Smooth muscle cell (in vitro differentiated cells): Measurements from ENCODE around the gene DIS3L. TPM values are rescaled to one million over a fixed set of nuclear protein-coding genes. Genes with fewer than 3 reads are reported as not detected.
"Not testable (repeated sequence)": the region's sequence is repeated elsewhere in the genome, so short reads cannot be mapped to it uniquely, and the experiment has no call there.

Experiments
- DNase-seq: peaks from one replicate; lab custom pipeline; 2025; ENCODE audit not compliant: unreplicated experiment; lab: John Stamatoyannopoulos, UW
- H2AFZ ChIP-seq: fragments of 200-600 bp; sonication (generic); 2 replicates; pipeline ENCODE4 v1.6.0; 2016; ENCODE audit warnings: antibody characterized with exemption, low read depth, mild to moderate bottlenecking
- H3F3A ChIP-seq: fragments of 200-600 bp; sonication (generic); 2 replicates; pipeline ENCODE4 v1.6.0; 2017; ENCODE audit warnings: antibody characterized with exemption, low read depth
- H3K27ac ChIP-seq: fragments of 200-600 bp; sonication (generic); 2 replicates; pipeline ENCODE4 v1.5.1; 2016; ENCODE audit warnings: low read depth, mild to moderate bottlenecking
- H3K27me3 ChIP-seq: fragments of 200-600 bp; sonication (generic); 2 replicates; pipeline ENCODE4 v1.6.1; 2016; ENCODE audit warnings: low read depth, mild to moderate bottlenecking
- H3K36me3 ChIP-seq: fragments of 200-600 bp; sonication (generic); 2 replicates; pipeline ENCODE4 v1.5.1; 2016; ENCODE audit warnings: low read depth
- H3K4me1 ChIP-seq: fragments of 200-600 bp; sonication (generic); 2 replicates; pipeline ENCODE4 v1.5.1; 2016; ENCODE audit warnings: low read depth
- H3K4me2 ChIP-seq: fragments of 200-600 bp; sonication (generic); 2 replicates; pipeline ENCODE4 v1.6.0; 2016; ENCODE audit warnings: mild to moderate bottlenecking
- H3K4me3 ChIP-seq: fragments of 200-600 bp; sonication (generic); 2 replicates; pipeline ENCODE4 v1.5.1; 2016; ENCODE audit warnings: mild to moderate bottlenecking
- H3K79me2 ChIP-seq: fragments of 200-600 bp; sonication (generic); 2 replicates; pipeline ENCODE4 v1.6.0; 2016; ENCODE audit warnings: low read depth, mild to moderate bottlenecking
- H3K9ac ChIP-seq: fragments of 200-600 bp; sonication (generic); 2 replicates; pipeline ENCODE4 v1.6.0; 2016; ENCODE audit warnings: low read depth
- H3K9me3 ChIP-seq: fragments of 200-600 bp; sonication (generic); replicated peaks from 2 replicates; pipeline ENCODE4 v1.5.1; 2016; ENCODE audit warnings: low read depth
- H4K20me1 ChIP-seq: fragments of 200-600 bp; sonication (generic); 2 replicates; pipeline ENCODE4 v1.6.0; 2016; ENCODE audit warnings: low read depth
- CTCF ChIP-seq: fragments of 200-600 bp; sonication (generic); IDR thresholded peaks from 2 replicates; pipeline ENCODE4 v1.5.1; 2017; ENCODE audit warnings: borderline replicate concordance, mild to moderate bottlenecking, antibody characterized with exemption; ENCODE audit not compliant: insufficient read depth, poor library complexity, severe bottlenecking
- WGBS: methylation state at CpG from one replicate; pipeline ENCODE4 v1.1.7; 2016; ENCODE audit warnings: low lambda C conversion rate; 5-methylcytosine and 5-hydroxymethylcytosine counted together
- polyA plus RNA-seq: library from polyadenylated mRNA; unstranded; fragments of >200 nt; fragmentation: Nextera tagmentation; extraction: Ambion mirVana; gene quantifications from 2 replicates; pipeline ENCODE4 v1.2.1, GENCODE V29; 2016
- total RNA-seq: library from RNA; depleted of rRNA; stranded (reverse); fragments of >200 nt; gene quantifications from 2 replicates; pipeline ENCODE4 v1.2.3, GENCODE V29; 2014

The DIS3L gene
- total RNA-seq (15.2 and 15.4 TPM in 2 replicates), polyA plus RNA-seq (10.5 and 17.0 TPM in 2 replicates)

DNA sequence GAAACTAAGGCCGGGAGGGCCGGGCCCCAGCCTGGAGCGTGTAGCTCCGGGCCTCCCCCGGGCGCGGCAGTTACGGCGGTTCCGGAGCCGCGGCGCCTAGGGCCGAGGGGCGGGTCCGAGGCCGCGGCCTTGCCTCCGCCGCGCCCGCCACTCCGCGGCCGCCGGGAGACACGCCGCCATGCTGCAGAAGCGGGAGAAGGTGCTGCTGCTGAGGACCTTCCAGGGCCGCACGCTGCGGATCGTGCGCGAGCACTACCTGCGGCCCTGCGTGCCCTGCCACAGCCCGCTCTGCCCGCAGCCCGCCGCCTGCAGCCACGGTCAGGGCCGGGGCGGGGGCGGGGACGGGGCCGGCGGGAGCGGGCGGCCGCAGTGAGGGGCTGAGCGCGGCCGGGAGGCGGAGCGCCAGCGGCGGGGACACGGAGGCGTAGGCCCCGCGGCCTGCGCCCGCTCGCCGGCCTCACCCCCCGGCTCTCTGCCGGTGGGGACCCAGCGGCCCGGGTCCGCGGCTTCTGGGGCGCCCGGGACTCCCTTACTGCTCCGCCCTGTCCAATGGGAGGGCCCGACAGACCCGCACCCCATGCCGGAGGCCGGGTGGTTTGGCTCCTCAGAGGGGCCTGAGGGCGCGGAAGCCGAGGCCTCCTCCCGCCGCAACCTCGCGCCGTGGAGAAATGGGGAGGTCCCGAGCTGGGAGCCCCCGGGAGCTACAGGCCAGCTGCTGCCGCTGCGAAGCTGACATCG is at the start of gene DIS3L:
Gene DIS3L (plus strand): TSS at position 150 of the 738 bp plus-strand sequence. CDS start 29 bp downstream, at position 179.
- H3F3A ChIP-seq = peaks cover 10% of the 10 kb centered on the region
- H3K27me3 ChIP-seq = no peaks in the 10 kb centered on the region
- H3K79me2 ChIP-seq = peaks cover 17% of the 10 kb centered on the region
- WGBS = under 1% methylated on average over 64 of the region's 92 CpGs
- peak within 1 kb of the TSS; percentile 75 for H3K4me3 ChIP-seq
- H4K20me1 ChIP-seq = no peaks in the 10 kb centered on the region
- no peak for DNase-seq
- peak within 1 kb of the TSS; percentile 96 for H3K4me2 ChIP-seq
- H2AFZ ChIP-seq = peak within 1 kb of the TSS; percentile 97
- no peaks in the 10 kb centered on the region for H3K9me3 ChIP-seq
- TF ChIP-seq CTCF = no peak
- H3K4me1 ChIP-seq = peaks cover 25% of the 10 kb centered on the region
- peak within 1 kb of the TSS; percentile 62 for H3K9ac ChIP-seq
- peak within 1 kb of the TSS; percentile 52 for H3K27ac ChIP-seq
- no peaks in the 10 kb centered on the region for H3K36me3 ChIP-seq

DNA sequence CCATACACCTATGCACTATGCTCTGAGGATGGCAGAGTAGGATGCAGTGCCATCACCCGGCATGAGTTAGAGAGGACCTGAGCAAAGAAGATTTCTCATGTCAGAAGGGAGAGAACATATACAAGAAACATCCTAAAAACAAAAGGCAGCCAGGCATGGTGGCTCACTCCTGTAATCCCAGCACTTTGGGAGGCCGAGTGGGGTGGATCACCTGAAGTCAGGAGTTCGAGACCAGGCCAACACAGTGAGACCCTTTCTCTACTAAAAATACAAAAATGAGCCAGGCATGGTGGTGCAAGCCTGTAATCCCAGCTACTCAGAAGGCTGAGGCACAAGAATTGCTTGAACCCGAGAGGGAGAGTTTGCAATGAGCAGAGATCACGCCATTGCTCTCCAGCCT is 47.5 kb upstream of the DIS3L start:
- not testable (repeated sequence) for H4K20me1 ChIP-seq, H3K4me2 ChIP-seq, H3K36me3 ChIP-seq, H3K9me3 ChIP-seq, H2AFZ ChIP-seq, H3F3A ChIP-seq, H3K79me2 ChIP-seq, H3K4me3 ChIP-seq, H3K9ac ChIP-seq, DNase-seq, H3K27ac ChIP-seq, H3K4me1 ChIP-seq
- WGBS = 95% methylated on average over 5 of the region's 5 CpGs
- peaks cover 30% of the 10 kb centered on the region for H3K27me3 ChIP-seq

GRCh38 chr15:66246937-66247336 is 46.4 kb upstream of the DIS3L start:
- 95% methylated on average over 1 of the region's 1 CpG for WGBS
- peaks cover 42% of the 10 kb centered on the region for H3K27me3 ChIP-seq
- H3K9ac ChIP-seq = no peak overlapping the region
- H3K79me2 ChIP-seq = no peaks in the 10 kb centered on the region
- TF ChIP-seq CTCF = no peak
- H2AFZ ChIP-seq = no peak overlapping the region
- peaks cover 3% of the 10 kb centered on the region for H3K4me1 ChIP-seq
- H3K4me2 ChIP-seq = no peak overlapping the region
- no peaks in the 10 kb centered on the region for H3K9me3 ChIP-seq
- no peak overlapping the region for H3K4me3 ChIP-seq
- H3K27ac ChIP-seq = no peak overlapping the region
- H3K36me3 ChIP-seq = no peaks in the 10 kb centered on the region
- no peaks in the 10 kb centered on the region for H4K20me1 ChIP-seq
- DNase-seq = no peak
- H3F3A ChIP-seq = no peaks in the 10 kb centered on the region

GRCh38 chr15:66249605-66250174 is 43.7 kb upstream of the DIS3L start:
- no peak overlapping the region for H3K4me2 ChIP-seq
- H3K4me3 ChIP-seq = no peak overlapping the region
- no peak for TF ChIP-seq CTCF
- H3K79me2 ChIP-seq = no peaks in the 10 kb centered on the region
- no peaks in the 10 kb centered on the region for H3F3A ChIP-seq
- no peak for DNase-seq
- H3K9me3 ChIP-seq = no peaks in the 10 kb centered on the region
- H3K4me1 ChIP-seq = peaks cover 18% of the 10 kb centered on the region
- no peak overlapping the region for H2AFZ ChIP-seq
- no peak overlapping the region for H3K9ac ChIP-seq
- peaks cover 7% of the 10 kb centered on the region for H4K20me1 ChIP-seq
- H3K27me3 ChIP-seq = peaks cover 69% of the 10 kb centered on the region
- H3K36me3 ChIP-seq = no peaks in the 10 kb centered on the region
- H3K27ac ChIP-seq = no peak overlapping the region
- 93% methylated on average over 2 of the region's 2 CpGs for WGBS
